DLD1 (cell line): ENCODE results near the gene PLPPR3.

Experiments
- in situ Hi-C: cut with HindIII; loops from 2 replicates; pipeline ENCODE4 v1.10.0; 2017; ENCODE audit warnings: low sequenced_read_pairs

PLPPR3 gene, protein sequence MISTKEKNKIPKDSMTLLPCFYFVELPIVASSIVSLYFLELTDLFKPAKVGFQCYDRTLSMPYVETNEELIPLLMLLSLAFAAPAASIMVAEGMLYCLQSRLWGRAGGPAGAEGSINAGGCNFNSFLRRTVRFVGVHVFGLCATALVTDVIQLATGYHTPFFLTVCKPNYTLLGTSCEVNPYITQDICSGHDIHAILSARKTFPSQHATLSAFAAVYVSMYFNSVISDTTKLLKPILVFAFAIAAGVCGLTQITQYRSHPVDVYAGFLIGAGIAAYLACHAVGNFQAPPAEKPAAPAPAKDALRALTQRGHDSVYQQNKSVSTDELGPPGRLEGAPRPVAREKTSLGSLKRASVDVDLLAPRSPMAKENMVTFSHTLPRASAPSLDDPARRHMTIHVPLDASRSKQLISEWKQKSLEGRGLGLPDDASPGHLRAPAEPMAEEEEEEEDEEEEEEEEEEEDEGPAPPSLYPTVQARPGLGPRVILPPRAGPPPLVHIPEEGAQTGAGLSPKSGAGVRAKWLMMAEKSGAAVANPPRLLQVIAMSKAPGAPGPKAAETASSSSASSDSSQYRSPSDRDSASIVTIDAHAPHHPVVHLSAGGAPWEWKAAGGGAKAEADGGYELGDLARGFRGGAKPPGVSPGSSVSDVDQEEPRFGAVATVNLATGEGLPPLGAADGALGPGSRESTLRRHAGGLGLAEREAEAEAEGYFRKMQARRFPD

DNA sequence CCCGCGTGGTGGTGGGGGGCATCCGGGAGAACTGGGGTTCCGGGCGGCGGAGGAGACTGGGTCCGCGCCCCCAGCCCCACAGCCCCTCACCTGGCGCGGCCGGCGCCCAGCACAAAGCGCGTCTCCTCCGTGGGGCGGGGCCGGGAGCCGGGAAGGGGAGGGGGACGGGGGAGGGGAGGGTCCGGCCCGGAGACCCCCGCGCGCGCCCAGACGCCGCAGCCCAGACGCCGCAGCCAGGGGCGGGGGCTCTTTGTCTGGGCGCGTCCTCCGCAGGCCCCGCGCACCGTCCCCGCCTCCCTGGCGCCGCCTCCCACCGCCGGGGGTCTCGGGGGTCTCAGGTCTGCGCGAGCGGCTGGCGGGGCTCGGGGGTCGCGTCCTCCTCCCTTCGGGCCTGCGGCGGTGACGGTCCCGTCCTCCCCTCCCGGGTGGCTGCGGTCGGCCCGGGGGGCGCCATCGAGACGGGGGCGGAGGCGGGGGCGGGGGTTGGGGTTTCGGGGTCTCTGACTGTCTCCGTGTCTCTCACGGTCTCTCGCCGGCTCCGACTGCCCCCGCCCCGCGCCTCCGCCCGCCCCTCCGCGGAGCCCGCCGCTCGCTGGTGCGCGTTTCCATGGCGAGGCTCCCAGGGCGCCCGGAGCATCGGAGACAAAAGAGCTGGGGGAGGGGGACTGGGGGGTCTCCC is at the start of gene PLPPR3:
Gene PLPPR3 (minus strand): TSS at position 131 of the 679 bp plus-strand sequence. CDS start 396 bp downstream, outside the sequence.
- in situ Hi-C loops: no loop called here

DNA sequence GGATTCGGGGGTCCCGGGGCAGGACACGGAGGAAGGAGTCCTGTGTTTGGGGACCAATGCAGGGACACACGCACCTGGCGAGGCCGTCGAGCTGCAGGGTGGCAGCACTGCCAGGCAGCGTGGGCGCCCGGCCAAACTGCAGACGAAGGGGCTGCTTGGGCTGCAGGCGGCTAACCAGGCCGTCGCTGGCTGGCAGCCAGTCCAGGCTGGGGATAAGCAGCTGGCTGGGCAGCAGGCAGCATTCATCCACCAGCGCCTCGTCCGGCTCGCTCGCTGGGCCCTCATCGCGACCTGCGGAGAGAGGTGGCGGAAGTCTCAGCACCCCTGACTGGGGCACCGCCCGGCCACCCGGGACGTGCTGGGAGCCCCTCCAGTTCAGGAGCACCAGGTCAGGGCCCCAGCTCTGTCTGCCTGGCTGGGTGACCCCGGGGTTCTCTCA is 49.2 kb upstream of the PLPPR3 start:
- in situ Hi-C loops: no loop called here

DNA sequence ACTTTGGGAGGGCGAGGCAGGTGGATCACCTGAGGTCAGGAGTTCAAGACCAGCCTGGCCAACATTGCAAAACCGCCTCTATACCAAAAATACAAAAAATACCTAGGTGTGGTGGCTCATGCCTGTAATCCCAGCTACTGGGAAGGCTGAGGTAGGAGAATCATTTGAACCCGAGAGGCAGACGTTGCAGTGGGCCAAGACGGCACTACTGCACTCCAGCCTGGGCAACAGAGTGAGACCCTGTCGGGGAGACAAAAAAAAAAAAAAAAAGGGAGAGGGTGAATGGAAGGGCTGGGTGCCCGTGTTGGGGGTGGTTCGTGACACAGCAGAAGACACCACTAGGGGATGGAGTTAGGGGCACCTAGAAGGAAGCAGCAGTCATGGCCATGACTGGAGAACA is 48.6 kb upstream of the PLPPR3 start:
- in situ Hi-C loops: no loop called here

DNA sequence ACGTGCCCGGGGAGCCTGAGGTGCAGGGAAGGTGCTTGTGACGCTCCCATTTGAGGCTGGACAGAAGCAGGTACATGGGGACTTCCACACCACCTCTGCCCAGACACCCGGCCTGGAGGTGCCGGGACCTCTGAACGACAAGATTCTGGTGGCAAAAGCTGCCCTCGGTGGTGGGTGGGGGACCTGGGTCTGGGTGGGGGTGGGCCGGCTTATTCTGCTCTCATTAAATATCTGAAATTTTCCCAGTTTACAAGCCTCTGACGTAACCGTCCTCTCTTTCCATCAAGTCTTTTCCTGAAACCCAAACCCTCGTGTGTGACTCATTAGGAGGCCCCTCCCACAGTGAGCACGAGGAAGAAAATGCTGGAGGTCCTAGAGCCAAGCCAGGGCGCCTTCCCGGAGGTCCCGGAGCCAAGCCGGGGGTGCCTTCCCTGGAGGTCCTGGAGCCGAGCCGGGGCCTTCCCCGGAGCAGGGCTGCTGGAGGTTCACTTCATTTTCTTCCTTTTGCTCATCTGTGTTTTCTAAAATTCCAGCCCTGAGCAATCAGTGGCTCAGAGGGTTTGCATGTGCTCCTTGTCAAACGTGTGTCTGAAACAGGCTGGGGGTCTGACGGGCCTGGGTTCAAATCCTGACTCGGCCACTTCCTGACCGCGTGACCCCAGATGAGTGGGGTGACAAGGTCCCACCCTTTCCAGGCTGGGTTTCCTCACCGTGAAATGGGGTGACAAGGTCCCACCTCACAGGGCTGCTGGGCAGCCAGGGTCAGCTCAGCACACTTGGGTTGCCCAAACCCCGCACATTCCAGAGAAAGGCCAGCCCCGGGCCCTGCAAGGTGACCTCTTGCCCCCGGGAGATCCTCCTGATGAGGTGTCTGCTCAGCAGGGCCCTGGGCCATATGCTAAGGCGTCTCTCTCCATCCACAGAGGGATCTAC is 47.8 kb upstream of the PLPPR3 start:
- in situ Hi-C loops: no loop called here

DNA sequence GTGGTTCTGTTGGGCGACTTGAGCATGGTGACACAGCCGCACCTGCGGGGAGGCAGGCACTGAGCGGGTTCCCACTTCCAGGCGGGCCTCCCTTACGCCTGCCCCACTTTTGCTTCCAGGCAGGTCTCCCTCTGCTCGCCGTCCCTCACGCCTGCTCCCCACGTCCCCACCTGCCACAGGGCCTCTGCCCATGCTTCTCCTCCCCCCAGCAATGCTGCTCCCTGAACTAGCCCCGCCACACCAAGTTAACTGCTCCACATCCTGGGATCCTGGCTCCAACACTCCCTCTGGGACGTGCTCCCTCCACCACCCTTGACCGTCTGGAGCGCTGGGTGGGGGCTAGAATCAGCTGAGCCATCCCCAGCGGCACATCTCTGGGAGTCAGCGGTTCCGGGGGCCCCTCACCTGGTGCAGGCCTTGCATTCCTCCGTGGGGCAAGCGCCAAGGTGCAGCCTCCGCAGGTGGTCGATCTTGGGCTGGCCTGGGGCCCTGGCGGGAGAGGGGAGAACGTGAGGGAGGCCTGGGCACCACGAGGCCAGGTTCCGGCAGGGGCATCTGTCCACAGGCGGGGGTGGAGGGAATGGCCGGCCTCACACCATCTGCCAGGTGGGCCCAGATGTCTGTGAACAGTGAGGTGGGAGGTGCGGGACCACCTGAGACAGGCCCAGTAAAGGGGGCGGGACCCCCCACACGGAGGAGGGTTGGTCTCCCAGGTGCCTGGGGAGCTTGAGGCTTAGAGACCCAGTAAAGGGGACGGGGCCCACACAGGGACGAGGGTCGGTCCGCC is 46.9 kb upstream of the PLPPR3 start:
- in situ Hi-C loops: no loop called here

DNA sequence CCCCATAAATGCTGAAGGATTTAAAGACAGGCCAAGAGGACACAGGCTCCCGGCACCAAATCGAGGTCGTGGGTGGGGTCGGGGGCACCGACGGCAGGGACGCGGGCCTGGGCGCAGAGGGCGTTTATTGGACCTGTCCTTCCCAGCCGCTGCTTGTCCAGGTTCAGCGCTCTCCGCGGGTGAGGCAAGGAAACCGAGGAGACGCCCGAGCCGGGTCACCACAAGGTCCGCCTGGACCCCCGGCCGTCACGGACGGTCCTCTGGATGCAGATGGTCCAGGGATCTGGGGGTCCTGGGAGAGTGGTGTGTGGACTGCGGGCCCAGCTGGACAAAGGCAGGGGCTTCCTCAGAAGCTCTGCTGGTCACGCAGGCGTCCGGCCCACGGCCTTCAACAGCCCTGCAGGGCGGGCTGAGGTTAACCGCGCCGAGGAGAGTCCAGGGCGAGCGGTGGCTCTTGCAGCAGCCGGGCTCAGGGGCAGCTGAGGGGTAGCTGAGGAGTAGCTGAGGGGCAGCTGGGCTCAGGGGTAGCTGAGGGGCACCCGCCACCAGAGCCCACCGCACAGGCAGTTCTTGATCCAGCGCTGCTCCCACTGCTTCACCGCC is 46.2 kb upstream of the PLPPR3 start:
- in situ Hi-C loops: no loop called here

DNA sequence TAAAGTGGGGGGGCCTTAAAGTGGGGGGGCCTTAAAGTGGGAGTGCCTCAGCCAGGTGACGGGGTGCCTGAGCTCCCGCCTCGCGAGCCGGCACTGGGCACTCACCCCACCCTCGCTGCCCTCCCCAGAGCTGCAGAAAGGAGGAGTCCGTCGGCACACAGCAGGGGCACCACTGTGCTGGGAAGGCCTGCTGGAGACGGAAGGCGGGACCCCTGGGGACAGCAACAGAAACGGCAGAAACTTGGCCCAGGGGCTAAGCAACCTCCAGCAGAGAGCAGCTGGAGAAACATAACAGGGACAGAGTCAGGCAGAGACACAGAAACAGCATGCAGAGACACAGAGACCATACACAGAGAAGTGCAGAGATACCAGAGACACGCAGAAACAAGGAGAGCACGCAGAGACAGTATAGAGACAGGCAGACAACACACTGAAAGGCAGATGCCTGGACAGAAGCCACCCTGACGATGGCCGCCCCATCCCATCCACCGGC is 45.6 kb upstream of the PLPPR3 start:
- in situ Hi-C loops: no loop called here

DNA sequence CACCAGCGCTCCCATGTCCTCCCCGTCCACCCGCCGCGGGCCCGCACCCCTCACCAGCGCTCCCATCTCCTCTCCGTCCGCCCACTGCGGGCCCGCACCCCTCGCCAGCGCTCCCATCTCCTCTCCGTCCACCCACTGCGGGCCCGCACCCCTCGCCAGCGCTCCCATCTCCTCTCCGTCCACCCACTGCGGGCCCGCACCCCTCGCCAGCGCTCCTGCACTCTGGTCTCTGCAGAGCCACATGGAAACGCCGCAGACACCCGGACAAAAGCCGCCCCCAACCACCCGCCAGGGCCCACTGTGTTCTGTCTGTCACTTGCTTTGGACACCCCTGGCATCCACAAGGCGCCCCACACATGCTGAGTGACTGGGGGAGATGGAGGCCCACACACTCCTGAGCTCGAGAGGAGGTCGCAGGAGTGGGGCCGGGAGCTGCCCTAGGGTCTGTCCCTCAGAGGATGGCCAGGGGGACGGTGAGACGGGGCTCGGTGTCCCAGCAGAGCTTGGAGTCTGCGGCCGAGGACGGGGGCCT is 45.1 kb upstream of the PLPPR3 start:
- in situ Hi-C loops: no loop called here

DNA sequence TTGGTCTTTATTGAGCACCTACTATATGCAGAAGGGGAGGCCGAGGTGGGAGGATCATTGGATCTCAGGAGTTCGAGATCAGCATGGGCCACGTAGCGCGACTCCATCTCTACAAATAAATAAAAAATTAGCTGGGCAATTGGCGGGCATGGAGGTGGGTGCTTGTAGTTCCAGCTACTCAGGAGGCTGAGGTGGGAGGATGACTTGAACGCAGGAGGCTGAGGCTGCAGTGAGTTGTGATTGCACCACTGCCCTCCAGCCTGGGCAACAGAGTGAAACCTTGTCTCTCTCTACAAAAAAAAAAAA is 41.5 kb upstream of the PLPPR3 start:
- in situ Hi-C loops: no loop called here

DNA sequence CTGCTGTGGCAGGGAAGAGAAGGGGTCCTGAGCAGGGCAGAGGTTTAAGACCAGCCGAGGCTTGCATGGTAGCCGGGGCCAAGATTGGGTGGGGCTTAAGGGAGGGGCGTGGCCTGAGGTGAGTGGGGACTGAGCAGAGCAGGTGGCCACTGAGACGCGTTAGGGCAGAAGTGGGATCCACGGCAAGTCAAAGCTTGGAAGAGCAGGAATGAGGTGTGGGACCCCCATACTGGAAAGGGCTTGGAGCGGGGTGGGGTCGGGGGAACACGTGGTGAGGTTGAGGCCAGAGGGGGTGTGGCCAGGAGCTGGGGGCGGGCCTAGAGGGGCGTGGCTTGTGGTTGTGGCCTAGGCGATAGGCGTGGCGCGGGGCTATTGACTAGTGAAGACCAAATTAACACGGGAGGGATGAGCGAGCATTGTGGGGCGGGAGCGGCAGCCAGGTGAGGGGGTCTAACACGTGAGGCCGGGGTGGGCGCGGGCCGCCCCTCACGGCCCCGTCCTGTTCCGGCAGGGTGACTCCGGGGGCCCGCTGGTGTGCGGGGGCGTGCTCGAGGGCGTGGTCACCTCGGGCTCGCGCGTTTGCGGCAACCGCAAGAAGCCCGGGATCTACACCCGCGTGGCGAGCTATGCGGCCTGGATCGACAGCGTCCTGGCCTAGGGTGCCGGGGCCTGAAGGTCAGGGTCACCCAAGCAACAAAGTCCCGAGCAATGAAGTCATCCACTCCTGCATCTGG is 41.0 kb upstream of the PLPPR3 start:
- in situ Hi-C loops: no loop called here

DNA sequence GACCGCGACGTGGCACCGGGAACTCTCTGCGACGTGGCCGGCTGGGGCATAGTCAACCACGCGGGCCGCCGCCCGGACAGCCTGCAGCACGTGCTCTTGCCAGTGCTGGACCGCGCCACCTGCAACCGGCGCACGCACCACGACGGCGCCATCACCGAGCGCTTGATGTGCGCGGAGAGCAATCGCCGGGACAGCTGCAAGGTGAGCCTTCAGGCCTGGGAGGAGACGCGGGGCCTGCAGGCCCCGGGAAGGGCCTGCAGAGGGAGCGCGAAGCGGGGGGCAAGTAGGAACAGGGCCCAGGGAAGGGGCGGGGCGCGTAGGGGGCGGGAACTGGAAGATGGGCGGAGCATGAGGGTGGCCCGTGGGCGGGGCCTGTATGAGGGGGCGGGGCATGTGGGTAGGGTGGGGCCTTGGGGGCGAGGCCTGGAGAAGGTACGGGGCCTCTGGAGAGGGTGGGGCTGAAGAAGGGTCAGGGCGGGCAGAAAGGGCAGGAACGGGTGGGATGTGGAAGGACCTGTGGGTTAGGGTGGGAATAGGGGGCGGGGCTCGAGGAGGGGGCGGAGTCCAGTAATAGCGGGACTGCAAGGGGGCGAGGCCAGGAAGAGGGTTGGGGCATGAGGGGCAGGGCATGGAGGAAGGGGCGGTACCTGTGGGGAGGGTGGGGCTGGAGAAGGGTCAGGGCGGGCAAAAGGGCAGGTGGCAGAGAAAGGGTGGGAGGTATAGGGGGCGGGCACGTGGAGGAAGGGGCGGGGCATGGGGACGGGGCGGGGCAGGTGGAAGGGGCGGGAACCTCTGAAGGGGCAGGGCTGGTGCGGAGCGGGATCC is 40.2 kb upstream of the PLPPR3 start:
- in situ Hi-C loops: no loop called here

DNA sequence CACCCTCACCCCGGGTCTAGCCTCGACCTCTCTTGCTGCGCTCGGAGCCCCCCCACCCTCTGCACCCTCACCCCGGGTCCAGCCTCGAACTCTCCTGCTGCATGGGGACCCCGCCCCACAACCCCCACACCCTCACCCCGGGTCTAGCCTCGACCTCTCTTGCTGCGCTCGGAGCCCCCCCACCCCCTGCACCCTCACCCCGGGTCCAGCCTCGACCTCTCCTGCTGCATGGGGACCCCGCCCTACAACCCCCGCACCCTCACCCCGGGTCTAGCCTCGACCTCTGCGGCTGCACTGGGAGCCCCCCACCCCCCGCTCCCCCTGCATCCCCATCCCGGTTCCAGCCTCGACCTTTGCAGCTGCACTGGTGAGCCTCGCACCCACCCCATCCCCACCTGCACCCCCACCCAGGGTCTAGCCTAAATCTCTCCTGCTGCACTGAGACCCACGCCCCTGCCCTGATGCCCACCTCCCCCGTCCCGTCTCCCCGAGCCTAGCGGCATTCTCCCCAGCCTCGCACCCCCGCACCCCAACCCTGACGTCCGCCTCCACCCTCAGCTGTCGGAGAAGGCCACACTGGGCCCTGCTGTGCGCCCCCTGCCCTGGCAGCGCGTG is 39.5 kb upstream of the PLPPR3 start:
- in situ Hi-C loops: no loop called here

DNA sequence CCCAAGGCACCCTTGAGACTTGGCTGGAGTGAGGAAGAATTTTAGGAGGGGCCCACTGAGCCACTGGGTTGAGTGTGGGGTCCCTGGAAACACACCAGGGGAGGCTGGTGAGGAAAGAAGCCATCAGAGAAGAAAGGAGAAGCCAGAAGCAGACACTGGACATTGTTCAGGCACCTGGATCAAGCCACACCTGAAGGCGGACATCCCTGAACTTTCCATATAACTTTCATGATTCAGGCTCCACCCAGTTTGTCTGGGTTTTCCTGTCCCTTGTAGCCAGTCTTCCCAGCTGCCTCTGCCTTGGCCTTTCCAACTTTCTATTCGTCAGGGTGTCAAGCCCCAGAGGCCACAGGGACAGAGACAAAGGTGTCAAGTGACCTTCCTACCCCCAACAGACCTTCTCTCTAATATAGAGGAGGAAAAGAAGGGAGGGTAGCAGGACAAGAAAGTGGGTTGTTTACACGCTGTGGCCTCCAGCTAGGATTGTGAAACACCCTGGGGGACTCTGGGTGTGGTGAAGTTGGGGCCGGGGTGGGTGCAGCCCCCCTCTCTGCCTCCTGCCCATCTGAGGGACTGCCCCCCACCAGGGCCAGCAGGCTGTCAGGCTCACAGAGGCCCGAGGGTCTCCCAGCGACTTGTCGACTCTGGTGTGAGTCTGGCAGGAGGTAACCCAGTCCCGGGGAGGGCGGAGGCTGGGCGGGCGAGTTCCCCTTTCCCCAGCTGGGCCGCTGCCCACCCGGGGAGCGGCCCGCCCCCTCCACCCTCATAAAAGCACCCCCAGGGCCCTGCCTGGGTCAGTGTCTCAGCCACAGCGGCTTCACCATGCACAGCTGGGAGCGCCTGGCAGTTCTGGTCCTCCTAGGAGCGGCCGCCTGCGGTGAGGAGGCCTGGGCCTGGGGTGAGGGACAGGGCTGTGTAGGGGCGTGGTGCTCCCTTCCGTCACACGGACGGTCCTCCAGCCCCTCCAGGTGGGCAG is 37.4 kb upstream of the PLPPR3 start, which contains the start of gene CFD:
Gene CFD (plus strand): TSS at position 797 of the 976 bp plus-strand sequence. CDS start 26 bp downstream, at position 823.
- in situ Hi-C loops: no loop called here

DNA sequence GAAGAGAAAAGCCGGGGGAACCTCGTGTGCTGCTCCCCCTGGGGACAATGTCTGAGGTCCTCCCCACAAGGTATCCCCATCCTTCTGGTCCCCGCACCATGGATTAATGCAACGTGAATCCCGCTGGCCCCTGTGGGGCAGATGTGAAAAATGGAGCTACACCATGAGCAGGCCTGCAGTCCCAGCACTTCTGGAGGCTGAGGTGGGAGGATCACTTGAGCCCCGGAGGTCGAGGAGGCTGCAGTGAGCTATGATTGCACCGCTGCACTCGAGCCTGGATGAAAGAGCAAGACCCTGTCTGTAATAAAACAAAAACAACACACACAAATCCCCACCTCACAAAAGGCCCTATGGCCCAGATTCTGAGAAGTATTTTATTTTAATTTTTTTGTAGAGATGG is 36.5 kb upstream of the PLPPR3 start:
- in situ Hi-C loops: no loop called here

DNA sequence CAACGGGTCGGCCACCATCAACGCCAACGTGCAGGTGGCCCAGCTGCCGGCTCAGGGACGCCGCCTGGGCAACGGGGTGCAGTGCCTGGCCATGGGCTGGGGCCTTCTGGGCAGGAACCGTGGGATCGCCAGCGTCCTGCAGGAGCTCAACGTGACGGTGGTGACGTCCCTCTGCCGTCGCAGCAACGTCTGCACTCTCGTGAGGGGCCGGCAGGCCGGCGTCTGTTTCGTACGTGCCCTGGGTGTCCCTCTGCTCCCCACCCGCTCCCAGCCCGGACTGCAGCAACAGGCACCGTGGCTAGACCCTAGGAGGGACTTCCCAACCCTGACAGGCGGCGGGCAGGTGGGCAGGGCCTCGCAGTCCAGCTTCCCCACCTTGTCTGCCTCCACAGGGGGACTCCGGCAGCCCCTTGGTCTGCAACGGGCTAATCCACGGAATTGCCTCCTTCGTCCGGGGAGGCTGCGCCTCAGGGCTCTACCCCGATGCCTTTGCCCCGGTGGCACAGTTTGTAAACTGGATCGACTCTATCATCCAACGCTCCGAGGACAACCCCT is 33.9 kb upstream of the PLPPR3 start:
- in situ Hi-C loops: no loop called here

DNA sequence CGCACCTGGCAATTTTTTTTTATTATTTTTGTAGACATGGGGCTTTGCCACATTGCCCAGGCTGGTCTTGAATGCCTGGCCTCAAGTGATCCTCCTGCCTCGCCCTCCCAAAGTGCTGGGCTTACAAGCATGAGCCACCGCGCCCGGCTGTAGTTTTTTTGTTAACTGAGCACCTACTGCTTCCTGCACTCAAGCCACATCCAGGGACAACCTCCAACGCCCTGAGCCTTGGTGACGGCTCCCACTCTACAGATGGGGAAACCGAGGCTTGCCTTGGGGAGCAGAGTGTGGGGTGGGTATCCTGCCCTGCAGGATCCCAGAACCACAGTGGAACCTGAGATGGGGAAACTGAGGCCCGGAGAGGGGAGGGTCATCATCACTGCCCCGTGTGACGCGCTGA is 33.4 kb upstream of the PLPPR3 start:
- in situ Hi-C loops: no loop called here
